NCI-H510A (cell line): ENCODE measurements around the gene DNAJB12.
"Not testable (repeated sequence)": the region's sequence is repeated elsewhere in the genome, so short reads cannot be mapped to it uniquely, and the experiment has no call there.

Experiments used
- DNase-seq: peaks from one replicate; lab custom pipeline; 2025; lab: John Stamatoyannopoulos, UW

The DNAJB12 gene

DNA sequence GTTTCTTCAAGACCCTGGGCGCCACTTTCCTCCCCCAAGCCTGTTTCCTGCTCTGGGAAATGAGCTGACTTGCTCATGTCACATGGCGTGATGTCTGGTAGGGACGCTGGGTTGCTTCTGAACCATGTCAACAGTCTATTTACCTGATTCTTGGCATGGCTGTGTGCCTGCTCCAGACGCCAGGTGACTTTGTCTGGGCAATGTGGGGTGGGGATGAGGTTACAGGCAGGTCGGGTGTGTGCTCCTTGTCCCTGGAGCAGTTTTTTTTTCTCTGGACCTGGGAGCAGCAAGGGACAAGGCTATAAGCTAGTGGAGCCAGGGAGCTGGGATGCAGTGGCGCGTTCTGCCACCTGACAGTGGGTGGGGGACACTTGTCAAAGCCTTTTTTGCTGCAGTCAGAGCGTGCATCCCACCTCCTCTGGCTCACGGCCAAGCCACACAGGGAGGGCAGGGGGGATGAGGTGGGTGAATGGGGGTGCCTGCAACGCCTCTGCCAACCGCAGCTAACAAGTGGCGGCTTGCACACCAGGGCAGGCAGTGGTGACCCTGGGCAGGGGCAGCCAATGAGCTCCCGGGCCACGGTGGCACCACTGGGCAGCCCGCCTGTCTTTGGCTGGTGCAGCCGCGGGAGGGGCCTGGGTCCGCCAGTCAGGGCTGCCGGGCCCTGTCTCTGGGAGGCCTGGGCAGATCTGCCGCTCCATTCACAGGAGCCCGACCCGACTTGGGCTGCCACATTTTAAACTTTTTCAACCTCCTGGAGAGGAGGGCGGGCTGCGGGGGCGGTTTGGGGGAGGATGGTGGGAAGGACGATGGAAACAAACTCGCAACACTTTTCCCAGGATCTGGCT is 22.9 kb downstream of the DNAJB12 start:
- DNase-seq = peak; percentile 95

DNA sequence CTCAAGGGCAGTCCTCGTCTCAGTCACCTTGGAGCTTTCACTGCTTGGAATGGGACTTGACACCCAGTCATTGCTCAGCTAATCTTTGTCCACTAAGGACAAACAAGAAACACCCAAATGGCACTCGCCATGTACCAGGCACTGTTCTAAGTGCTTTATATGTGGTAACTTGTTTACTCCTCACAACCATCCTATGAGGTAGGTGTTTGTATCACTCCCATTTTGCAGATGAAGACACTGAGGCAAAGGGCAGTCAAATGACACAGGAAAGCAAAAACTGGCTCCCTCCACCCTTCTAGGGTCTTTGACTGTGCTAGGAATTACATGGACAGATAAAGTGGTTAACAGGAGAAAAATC is 24.7 kb downstream of the DNAJB12 start:
- DNase-seq = no peak

DNA sequence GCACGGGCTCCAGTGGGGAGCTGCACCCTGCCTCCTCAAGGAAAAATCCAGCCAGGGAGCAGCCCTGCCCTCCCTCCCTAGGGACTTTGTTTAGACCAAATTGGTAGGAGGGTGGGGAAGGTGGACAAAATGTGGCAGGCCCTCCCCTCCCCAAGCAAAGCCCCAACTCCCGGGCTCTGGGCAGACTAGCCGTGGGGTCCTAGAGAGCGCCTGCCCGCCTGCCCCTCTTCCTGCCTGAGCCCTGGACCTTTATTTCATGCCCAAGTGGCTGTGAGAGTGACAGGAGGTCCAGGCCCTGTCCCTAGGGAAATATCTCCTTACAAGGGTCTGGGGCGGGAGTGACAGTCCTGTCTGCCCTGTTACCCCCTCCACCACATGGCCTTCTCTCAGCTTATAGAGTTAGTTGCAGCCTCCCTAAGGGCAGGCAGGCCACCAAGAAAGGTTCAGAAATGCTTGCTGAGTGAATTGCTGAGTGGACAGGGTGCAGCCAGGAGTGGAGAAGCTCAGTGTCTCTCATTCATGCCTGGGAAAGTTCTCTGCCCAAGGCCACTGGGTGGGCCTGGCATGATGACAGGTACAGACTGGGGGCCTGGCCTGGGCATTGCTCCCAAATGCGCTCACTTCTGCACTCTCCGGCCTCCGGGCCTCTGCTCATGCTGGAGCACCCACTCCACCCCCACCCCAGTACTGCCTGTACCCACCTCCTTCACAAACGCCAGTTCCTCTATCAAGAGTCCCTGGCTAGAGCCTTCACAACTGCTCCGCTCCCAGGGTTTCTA is 25.2 kb downstream of the DNAJB12 start:
- DNase-seq = no peak

DNA sequence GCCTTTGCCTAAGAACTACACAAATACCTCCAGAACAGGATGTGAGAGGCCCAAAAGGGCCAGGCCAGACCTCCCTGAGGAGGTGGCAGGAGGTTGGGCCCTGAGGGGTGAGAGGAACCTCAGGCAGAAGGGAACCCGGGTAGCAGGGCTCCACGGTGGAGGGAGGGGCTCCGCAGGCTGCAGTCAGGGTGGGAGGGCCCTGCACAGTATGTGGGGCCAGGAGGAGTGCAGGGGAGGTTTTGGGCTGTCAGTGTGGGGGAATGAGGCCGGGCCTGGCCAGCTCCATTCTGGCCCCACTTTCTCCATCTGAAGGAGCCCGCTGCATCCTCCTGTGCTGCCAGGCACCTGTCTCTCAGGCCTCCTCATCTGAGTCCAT is 25.9 kb downstream of the DNAJB12 start:
- DNase-seq = no peak

DNA sequence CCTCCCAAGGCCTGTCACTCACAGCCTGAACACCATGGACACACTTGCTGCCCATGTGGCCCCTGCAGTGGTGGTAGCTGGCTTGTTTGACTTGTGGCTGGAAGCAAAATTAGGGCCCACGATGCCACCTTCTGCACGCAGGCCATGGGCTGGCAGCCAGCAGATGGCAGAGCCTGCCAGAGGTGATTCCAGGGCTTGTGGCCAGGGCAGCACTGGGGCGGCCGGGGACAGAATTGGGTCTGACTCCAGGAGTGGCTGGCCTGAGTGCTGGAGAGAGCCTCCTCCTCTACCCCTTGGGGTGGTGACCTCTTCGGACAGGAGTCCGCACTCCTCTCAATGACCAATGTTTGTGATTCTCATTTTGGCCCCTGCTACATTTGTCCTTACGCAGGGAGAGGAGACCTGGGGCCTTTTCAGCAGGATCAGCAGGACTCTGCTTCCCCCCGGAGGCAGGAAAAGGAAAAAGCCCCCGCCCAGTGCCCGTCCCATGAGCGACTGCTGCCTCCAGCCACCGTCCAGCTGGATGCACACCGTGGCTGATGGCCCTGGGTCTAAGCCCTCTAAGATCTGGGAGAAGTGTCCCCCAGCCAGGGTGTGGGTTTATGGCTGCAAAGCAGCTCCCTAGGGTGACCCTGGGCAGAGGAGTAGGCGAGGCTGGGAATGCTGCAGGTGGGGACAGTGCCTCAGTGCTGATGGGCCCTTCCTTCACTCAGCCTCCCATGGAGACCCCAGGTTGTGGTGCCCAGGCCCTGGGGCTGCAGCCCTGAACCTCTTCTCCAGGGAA is 26.5 kb downstream of the DNAJB12 start:
- DNase-seq = no peak

DNA sequence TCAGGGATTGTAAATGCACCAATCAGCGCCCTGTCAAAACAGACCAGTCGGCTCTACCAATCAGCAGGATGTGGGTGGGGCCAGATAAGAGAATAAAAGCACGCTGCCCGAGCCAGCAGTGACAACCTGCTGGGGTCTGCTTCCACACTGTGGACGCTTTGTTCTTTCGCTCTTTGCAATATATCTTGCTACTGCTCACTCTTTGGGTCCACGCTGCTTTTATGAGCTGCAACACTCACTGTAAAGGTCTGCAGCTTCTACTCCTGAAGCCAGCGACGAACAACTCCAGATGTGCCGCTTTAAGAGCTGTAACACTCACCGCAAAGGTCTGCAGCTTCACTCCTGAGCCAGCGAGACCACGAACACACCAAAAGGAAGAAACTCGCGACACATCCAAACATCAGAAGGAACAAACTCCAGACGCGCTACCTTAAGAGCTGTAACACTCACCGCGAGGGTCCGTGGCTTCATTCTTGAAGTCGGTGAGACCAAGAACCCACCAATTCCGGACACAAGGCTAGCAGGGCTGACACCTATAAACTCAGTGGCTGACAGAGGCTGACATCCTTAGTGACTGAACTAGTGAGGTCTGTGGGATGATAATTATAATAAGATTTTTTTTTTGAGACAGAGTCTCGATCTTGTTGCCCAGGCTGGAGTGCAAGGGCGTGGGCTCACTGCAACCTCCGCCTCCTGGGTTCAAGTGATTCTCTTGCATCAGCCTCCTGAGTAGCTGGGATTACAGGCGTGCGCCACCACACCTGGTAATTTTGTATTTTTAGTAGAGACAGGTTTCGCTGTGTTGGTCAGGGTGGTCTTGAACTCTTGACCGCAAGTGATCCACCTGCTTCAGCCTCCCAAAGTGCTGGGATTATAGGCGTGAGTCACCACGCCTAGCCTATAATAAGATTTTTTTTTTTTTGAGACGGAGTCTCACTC is 27.8 kb downstream of the DNAJB12 start:
- DNase-seq = not testable (repeated sequence)

DNA sequence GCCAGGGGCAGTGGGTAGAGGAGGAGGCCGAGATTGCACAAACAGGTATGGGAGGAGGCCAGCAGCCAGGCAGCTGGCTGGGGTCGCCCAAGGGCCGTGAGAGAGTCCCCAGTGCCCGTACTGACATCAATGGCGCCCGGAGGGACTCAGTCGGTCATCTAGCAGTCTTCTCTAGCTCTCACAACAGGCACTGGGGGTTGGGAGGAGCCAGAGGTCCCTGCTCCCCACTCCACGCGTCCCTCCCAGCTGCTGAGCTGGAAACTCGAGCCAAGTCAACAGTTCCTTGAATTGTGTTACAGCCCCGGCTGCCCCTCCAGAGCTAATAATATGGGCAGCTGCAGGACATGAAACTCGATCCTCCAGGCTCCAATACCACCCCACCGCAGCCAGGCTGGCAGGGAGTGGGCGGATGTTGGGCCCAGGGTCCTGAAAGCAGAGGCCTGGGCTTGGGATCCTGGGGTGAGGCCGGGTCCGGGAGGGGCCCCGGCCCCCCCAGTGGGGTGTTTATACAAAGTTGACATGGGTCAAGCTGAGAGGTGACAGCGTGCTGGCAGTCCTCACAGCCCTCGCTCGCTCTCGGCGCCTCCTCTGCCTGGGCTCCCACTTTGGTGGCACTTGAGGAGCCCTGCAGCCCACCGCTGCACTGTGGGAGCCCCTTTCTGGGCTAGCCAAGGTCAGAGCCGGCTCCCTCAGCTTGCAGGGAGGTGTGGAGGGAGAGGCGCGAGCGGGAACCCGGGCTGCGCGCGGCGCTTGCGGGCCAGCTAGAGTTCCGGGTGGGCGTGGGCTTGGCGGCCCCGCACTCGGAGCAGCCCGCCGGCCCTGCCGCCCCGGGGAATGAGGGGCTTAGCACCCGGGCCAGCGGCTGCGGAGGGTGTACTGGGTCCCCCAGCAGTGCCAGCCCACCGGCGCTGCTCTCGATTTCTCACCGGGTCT is 29.2 kb downstream of the DNAJB12 start:
- peak; percentile 96 for DNase-seq

DNA sequence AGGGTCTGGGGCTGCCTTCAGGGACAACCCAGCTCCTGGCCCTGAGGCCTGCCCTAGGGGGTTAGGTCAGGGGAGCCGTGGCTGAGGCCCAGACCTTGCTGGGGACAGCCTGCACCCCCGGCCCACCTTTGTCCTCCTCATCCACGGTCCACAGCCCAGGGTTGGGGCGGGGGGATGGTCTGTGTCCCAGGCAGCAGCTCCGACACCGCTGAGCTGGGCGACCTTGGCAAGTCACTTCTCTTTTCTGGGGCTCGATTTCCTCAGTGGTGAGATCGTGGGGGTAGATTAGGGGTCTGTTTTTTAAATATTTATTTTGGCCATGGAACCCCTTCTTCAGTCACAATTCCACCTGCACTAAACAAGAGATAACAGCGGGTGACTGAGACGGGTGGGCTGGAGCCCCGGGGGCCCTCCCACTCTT is 30.9 kb downstream of the DNAJB12 start:
- DNase-seq = no peak

DNA sequence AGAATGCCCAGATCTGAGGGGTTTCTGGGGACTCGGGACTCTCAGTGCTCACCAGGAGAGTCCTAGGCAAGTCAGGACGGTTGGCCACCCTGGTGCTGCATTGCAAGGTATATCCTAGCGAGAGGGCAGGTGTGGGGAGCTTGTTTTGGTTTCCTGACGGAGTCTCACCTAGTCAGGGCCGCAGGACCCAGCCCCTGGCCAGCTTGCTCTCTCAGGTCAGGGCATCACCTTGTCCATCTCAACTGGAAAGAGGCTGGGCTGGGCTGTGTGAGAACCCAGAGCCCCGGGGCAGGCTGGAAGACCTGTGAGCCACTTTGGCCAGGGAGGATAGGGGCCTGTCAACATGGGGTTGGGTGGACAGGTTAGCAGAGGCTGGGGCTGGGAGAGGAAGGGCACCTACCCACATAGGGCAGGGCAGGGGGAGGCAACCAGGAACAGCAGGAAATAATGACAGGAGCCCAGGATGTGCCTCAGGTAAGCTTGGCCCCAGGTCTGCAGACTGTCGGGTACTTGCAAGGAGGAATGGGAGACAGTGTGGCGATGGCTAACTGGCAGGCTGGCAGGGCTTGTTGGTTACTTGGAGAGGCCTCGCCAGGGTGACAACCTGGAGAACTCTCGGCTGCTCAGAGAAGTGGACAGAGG is 31.5 kb downstream of the DNAJB12 start:
- DNase-seq = no peak

DNA sequence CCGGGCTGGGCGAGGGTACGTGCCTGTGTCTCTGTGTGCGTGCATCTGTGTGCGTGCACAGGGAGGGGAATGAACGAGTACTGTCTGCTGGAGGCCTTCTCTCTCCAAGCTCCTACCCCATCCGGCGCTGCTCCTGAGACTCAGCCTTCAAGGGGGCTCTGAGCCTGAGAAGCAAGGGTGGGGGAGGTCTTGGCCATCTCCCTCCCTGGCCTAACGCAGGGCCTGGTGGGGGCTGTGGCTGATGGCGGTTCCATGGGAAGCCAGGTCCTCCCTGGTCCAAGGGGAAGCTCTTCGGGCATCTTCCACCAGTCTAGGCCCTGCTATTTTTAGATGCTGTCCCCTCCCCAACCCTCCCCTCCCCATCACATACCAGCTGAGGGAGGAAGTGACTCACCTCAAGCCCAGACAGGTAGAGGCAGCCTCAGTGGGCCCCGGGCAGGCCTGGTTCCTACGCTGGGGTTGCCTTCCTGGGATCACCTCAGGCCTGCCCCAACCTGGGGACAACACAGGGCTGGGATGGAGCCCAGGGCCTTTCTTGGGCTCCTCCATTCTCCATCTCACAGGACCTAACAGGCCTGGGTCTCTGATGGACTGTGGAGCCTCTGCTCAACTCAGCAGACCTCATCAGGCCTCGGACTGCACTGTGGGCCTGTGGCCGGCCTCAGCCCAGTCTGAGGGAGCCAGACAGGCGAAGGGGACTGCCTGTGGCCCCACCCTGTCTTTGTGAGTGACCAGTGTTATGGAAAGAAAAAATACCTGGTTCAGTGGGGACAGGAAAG is 32.2 kb downstream of the DNAJB12 start:
- DNase-seq = no peak

DNA sequence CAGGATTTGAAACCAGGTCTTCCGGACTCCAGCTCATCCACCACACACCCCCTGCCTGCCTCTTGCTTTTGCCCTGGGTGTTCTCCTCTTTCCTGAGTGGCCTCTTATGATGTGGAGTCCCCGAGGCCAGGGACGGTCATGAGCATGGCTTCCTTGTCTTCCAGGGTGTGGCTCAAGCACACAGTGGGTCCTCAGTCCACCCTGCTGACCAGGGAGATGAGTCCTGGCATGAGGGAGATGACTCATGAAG is 32.8 kb downstream of the DNAJB12 start:
- no peak for DNase-seq

DNA sequence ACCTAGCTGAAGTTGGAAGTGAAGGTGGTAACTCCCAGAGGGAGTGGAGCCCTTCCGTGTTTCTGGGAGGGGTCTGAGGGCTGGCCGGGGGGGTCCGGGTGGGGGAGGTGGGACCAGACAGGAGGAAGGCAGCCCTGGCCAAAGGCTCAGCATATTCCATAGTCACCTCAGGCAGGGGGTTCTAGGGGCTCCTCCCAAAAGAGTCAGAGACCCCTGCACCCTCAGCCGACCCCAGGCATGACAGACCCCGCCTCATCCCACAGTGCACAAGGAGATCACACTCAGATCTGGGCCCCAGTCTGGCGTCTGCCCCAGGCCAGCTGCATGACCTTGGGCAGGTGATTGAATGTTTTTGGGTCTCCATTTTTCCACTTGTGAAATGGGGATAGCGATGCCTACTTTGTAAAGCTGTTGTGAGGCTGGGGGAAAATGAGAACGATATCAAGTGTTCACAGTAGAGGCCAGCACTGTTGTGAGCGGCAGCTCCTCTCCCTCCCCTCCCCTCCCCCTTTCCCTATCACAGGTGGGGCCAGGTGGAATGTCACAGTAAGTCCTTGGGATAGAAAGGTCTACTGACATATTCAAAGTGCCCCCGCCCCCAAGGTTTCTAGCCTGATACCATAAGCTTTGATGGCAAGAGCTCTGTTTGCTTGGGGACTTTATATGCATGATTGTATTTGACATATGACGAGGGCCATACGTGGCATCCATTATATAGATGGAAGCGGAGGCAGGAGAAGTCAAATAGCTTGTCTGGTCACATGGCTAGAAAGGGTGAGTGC is 33.3 kb downstream of the DNAJB12 start:
- peak; percentile 34 for DNase-seq

DNA sequence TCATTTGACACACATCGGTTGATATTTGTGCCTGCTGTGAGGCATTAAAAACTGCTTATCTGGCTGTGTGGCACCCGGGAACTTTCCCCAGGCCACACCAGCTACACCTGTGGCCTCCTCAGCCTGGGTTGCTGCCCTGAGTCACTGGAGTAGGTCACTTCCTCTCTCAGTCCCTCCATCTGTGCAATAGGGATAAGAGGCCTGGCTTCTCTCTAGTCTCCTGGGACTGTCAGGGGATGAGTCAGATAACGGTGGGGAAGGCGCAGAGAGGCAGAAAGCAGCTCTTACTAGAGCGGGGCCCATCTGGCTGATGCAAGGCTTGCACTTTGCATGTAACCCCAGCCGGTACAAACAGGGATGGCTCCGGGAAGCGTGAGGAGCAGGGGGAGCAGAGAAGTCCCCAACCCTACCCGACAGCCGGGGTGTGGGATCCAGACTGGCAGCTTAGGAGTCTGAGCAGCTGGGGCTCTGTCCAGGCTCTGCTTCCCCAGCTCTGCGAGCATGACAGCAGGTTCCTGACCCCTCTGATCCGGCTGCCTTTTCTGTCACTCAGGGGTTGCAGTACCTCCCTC is 34.0 kb downstream of the DNAJB12 start:
- DNase-seq = peak; percentile 56

DNA sequence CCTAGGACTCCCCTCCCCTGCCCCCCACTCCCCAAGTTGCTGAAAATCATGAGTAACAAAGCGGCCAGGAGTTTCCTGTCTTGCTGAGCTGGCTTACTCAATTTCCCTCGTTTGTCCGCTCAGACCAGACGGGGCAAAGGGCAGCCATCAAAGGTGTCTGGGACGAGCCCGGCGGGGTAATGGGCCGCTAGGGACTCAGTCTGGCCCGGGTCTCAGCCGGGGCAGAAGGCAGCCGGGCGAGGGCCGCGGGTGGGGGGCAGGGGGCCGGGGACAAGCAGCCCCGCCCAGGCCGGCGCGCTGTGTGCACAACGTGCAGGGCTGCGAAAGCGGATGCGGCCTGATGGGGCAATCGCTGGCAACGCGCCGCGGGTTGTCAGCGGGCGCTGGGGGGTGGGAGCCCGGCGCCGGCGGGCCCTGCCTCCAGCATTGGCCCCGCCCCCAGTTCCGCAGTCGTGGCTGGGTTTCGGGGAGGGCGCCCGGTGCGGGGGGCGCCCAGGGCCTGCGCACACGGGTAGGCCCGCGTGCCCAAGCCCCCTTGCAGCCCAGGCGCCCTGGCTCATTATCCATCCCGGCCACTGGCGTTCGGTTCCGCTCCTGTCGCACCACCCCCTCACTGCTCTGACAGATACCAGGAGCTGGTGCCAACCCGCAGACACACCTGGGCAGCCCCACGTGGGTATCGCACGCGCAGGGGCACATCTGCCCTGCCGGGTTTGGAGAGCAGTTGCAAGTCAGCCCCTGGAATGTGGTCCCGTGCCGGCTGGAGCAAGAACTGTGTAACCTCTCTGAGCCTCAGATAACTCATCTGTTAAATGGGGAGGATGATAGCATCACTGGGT is 35.1 kb downstream of the DNAJB12 start:
- peak; percentile 80 for DNase-seq

DNA sequence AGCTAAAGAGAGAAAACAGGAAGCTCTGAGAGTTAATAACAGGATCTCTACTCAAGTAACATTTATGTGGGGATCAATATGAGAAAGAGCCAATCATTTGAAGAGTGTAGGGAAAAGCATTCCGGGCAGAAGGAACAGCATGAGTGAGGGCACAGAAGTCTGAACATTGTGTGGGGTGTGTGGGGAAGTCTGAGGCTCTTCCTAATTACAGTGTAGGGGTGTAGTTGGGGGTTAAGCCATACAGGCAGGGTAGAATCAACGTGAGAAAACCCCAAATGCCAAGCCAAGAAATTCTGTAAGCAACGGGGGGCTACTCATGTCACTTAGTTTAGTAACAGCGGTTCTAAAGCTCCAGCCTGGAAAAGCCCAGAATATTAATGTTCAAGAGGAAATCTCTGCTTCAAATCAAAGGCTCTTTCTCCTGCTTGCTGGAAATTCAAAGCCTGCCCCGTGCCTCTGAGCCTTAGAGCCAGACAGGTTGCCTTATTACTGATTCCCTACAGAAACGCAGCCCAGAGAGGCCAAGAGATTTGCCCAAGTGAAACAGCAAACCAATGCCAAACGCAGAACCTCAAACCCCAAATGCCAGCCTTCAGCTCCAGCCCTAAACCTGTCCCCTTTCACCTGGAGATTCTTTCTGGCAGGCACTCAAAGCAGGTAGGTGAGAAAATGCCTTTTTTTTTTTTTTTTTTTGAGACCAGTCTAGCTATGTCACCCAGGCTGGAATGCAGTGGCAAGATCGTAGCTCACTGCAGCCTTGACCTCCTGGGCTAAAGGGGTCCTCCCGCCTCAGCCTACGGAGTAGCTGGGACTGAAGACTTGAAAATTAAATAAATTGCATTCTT is 36.1 kb downstream of the DNAJB12 start:
- DNase-seq = no peak

DNA sequence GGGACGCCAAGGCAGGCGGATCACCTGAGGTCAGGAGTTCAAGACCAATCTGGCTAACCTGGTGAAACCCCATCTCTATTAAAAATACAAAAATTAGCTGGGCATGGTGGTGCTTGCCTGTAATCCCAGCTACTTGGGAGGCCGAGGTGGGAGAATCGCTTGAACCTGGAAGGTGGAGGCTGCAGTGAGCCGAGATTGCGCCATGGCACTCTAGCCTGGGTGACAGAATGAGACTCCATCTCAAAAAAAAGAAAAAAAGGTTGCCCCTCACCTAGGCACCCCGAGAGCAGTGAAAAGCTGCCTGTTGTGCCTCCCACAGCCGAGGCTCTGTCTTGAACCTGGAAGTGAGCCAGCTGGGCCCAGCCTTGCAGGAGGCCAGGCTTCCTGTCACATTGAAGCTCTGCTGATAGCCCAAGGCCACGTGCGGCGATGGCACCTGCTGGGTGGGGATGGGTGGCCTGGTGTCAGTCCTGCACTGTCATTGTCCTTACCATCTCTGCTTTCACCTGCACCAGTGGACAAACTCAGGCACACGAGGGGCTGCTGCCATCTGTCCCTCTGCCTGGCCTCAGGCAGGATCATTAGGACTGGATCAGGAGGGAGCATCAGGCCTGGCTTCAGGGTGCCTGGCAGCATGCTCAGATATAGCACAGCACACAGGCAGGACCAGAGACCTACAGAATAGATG is 37.8 kb downstream of the DNAJB12 start:
- DNase-seq = peak; percentile 51
